COLO668 (cell line): Measurements from ENCODE around the gene NR1H2.
A peak's percentile ranks its signal among the peaks of the same experiment; 100 is the strongest.
"Not testable (repeated sequence)": the region's sequence is repeated elsewhere in the genome, so short reads cannot be mapped to it uniquely, and the experiment has no call there.

ENCODE experiments used
- DNase-seq: peaks from one replicate; lab custom pipeline; 2025; ENCODE audit not compliant: unreplicated experiment; lab: John Stamatoyannopoulos, UW

NR1H2 gene

GRCh38 chr19:50377517-50377916 lies 1.3 kb downstream of the NR1H2 start:
- DNase-seq = no peak

DNA sequence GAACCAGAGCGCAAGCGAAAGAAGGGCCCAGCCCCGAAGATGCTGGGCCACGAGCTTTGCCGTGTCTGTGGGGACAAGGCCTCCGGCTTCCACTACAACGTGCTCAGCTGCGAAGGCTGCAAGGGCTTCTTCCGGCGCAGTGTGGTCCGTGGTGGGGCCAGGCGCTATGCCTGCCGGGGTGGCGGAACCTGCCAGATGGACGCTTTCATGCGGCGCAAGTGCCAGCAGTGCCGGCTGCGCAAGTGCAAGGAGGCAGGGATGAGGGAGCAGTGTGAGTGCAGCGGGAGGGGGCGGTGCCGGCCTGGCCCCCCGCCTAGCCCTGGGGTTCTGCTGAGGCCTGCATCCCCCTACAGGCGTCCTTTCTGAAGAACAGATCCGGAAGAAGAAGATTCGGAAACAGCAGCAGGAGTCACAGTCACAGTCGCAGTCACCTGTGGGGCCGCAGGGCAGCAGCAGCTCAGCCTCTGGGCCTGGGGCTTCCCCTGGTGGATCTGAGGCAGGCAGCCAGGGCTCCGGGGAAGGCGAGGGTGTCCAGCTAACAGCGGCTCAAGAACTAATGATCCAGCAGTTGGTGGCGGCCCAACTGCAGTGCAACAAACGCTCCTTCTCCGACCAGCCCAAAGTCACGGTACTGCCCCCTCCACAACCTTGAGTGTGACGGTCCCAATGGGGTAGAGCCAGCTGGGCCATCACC lies 2.1 kb downstream of the NR1H2 start:
- DNase-seq = no peak

DNA sequence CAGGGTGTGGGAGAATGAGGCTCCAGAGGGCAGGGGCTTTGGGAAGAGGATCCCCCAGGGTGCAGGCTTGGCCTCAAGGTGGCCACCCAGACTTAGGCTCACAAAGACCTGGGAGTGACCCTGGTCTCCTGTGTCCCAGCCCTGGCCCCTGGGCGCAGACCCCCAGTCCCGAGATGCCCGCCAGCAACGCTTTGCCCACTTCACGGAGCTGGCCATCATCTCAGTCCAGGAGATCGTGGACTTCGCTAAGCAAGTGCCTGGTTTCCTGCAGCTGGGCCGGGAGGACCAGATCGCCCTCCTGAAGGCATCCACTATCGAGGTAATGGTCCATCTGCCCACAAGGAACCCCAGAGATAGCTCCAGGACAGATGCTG lies 2.6 kb downstream of the NR1H2 start:
- DNase-seq = no peak

DNA sequence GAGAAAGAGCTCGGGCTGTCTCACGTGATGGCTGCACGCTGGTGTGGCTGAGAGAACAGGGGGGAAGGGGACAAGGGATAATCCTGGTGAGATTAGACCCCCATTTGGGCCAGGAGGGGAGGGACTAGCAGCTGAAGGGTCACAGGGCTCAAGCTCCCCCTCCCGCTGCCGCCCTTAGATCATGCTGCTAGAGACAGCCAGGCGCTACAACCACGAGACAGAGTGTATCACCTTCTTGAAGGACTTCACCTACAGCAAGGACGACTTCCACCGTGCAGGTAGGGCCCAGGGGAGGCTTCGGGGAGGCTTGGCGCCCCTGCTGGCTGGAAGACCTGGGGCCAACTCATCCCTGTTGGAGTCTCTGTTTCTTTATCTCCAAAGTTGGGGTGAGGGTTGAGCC lies 3.3 kb downstream of the NR1H2 start:
- DNase-seq = no peak

GRCh38 chr19:50380137-50380536 lies 3.9 kb downstream of the NR1H2 start:
- no peak for DNase-seq

GRCh38 chr19:50380751-50381151 lies 4.5 kb downstream of the NR1H2 start:
- DNase-seq = no peak

DNA sequence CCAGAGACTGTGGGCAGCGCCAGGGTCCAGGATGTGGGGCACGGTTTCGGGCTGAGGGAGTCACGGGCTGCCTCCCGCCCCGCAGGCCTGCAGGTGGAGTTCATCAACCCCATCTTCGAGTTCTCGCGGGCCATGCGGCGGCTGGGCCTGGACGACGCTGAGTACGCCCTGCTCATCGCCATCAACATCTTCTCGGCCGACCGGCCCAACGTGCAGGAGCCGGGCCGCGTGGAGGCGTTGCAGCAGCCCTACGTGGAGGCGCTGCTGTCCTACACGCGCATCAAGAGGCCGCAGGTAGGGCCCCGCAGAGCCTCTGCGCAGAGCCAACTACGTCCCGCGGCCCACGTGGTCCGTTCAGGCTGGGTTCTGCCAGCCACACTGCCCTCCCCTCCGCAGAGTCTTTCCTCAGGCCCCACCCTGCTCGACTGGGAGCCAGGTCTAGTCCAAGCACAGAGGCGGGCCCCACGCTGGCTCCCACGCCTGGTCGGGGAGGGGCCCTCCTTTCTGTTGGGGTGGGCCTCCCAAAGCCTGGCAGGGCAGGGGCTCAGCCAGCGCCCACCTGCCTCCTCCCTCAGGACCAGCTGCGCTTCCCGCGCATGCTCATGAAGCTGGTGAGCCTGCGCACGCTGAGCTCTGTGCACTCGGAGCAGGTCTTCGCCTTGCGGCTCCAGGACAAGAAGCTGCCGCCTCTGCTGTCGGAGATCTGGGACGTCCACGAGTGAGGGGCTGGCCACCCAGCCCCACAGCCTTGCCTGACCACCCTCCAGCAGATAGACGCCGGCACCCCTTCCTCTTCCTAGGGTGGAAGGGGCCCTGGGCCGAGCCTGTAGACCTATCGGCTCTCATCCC lies 5.8 kb downstream of the NR1H2 start:
- no peak for DNase-seq

DNA sequence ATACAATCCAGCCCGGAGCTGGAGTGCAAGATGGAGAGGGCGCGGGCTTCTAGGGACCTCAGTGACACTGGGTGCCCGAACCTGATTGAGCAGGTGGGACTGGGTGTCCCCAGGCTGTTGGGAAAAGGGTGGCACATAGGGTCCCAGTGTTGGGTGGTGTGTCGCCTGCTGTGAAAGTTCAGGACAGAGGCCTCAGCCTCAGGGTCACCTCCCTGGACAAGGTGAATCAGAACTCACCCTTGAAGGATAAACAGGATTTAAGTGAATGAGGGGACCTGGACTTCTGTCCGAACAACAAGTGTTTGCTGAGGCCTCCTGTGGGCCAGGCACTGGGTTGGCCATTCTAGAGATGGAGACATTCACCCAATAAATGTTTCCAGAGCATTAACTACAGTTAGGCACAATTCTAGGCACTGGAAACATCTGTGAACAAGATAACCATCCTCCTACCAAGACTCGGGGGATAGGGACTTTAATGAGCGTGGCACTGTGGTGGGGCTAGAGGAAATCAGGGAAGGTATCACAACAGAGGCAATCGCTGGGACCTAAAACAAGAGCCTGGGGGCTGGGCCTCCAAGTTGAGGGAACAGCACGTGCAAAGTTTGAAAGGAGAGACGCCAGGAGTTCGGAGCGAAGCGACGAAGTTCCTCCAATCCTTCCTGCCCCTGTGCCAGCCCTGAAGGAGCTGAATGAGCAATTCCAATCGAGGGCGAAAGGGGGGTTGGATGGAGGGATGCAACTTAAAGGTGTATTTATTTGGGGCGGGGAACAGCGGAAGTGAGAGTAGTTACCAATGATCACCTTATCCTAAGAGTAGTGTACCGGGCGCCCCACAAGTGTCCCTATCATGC lies 7.0 kb downstream of the NR1H2 start:
- no peak for DNase-seq

- DNase-seq = peak; percentile 99
These were observed 7.8 kb downstream of the NR1H2 start, which contains the start of gene POLD1 for GRCh38 chr19:50383852-50384684. TSS of gene POLD1 (plus strand) at chr19:50384347. CDS start at chr19:50398852, 14,505 bp downstream.

DNA sequence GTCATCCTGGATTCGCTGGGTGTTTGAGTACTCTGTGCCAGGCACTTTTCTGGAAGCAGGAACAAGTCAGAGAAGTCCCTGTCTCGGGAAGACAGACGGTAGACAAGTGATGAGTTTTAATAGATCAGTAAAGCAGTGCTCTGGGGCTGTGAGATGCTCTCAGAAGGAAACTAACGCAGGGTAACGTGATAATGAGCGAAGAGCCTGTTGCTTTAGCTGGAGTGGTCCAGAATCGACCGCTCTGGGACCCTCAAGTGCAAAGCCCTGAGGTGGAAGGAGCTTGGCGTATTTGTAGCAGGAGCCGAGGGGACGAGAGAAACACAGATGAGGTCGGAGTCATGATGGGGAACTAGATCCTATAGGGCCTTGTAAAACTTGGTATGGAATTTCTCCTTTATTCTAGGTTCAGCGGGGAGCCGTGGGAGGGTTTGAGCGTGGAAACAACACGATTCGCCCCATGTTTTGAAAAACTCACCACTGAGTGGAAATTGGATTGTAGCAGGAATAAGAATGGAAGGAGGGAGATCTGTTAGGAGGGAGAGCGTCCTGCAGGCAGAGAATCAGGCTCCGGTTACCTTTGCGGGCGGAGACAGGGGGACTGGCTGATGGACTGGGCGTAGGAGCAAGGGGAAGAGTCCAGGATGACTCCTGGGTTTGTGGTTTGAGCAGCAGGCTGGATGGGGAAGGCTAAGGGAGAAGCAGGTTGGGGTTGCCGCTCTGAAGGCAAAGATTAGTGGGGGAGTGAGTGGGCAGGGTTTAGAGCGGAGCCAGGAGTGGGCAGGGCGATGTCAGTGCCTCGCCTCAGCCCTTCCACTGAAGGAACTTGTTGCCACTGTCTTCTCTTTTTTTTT lies 8.7 kb downstream of the NR1H2 start:
- DNase-seq = peak; percentile 10

DNA sequence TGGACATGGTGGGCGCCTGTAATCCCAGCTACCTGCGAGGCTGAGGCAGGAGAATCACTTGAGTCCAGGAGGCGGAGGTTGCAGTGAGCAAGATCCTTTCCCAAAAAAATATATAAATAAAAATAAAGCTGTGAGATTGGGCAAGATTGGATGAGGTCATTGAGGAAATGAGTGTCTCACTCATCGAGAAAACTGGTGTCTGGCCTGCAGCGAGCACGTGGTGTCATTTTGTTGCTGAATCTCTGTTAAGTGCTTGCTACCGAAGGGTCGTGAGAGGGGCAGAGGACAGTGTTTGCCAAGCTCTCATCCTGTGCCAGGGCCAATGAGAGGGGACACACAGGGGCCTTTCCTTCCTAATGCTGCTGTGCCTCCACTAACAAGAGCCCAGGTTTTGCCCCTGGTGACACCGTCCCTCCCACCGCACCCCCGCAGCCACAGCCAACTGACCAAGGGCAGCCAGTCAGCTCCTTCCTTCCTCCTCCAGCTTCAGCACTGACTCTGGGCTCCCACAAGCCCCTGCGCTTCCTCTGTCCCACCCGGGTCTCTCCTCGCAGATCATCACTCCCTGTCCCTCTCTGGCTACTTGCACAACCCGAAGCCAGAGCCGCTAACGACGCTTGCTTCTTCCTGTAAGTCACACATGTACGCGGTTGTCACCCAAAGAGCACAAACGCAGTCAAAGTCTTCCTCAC lies 11.1 kb downstream of the NR1H2 start:
- no peak for DNase-seq

GRCh38 chr19:50387868-50388245 lies 11.6 kb downstream of the NR1H2 start:
- DNase-seq = no peak

- DNase-seq = not testable (repeated sequence)
These were observed 14.0 kb downstream of the NR1H2 start for GRCh38 chr19:50390295-50390694.

- not testable (repeated sequence) for DNase-seq
These were observed 14.7 kb downstream of the NR1H2 start for GRCh38 chr19:50390952-50391351.

GRCh38 chr19:50392759-50393158 lies 16.5 kb downstream of the NR1H2 start:
- no peak for DNase-seq

DNA sequence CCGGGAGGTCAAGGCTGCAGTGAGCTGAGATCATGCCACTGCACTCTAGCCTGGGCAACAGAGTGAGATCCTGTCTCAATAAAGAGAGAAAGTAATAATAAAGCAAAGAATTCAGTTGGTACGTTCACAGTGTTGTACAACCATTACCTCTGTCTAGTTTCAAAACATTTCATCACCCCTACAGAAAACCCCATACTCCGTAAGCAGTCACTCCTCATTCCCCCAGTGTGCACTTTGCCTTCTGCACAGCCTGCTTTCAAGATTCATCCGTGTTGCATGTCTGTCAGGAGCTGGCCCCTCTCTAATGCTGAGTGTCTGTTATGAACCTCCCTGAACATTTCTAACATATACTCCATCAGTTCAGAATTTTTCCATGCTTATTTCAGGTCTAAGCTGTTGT lies 17.3 kb downstream of the NR1H2 start:
- DNase-seq = no peak

GRCh38 chr19:50394017-50394416 lies 17.8 kb downstream of the NR1H2 start:
- DNase-seq = no peak

DNA sequence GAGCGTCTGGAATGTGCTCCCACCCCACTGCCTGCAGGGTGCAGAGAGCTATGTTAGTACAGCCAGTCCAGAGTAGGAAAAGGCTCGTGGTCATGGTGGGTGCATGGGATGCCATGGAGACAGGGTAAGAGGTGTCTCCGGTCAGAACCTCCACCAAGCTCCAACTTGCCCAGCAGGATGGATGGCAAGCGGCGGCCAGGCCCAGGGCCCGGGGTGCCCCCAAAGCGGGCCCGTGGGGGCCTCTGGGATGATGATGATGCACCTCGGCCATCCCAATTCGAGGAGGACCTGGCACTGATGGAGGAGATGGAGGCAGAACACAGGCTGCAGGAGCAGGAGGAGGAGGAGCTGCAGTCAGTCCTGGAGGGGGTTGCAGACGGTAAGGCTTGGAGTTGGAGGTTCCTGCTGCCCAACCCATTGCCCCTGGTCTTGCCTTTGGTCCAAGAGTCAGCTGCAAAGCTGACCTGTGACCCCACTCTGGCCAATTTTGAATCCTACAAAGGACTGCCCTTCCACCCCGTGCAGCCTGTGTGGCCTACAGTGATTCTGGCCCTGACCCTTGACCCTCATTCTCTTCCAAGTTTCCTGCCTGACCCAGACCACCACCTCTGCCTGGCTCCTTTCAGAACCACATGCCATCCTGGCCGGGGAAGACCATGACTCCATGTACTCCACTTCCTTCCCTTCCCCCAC lies 22.6 kb downstream of the NR1H2 start:
- DNase-seq = no peak

DNA sequence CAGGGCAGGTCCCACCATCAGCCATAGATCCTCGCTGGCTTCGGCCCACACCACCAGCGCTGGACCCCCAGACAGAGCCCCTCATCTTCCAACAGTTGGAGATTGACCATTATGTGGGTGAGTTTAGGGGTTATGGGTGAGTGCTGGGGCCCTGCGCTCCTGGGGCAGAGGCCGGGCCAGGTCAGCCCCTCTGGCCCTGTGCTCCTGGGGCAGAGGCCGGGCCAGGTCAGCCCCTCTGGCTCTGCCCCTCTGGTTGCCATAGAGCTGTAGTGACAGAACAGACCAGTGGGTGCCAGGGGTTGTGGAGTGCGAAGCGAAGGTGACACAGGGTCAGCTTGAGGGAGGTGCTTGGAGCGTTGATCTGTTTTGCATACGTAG lies 23.1 kb downstream of the NR1H2 start:
- no peak for DNase-seq
